H1 (cell line): Measurements from ENCODE around the gene RASAL2. TPM values are rescaled to one million over a fixed set of nuclear protein-coding genes. Genes with fewer than 3 reads are reported as not detected.

Experiments
- CTCF ChIA-PET: fragments of 300-600 bp; sonication (Branson Sonifier 250); formaldehyde crosslinking; loops from one replicate; lab custom pipeline; 2021; ENCODE audit not compliant: partially characterized antibody; lab: Charles Lee
- POLR2A ChIA-PET: fragments of 300-600 bp; sonication (Branson Sonifier 250); formaldehyde crosslinking; loops from one replicate; lab custom pipeline; 2021; ENCODE audit warnings: inconsistent platforms; ENCODE audit not compliant: partially characterized antibody; lab: Charles Lee
- DNase-seq, 2 experiments: peaks; one replicate each; pipeline versions ENCODE4 v3.0.0 to v3.0.0-alpha.2; 2010 to 2022; ENCODE audit warnings: low spot score in 2 of 2, low read depth in 1 of 2, mixed read lengths in 1 of 2
- FAIRE-seq: peaks from 2 replicates; lab custom pipeline; 2011; peaks lifted over from hg19 to GRCh38; lab: Jason Lieb, UNC
- H2AFZ ChIP-seq: 2 replicates; pipeline ENCODE4 v1.8.1; 2012; ENCODE audit warnings: low read length, inconsistent platforms
- H2AK5ac ChIP-seq: 2 replicates; pipeline ENCODE4 v1.6.1; 2013; ENCODE audit warnings: low read depth, low read length
- H2BK120ac ChIP-seq: replicated peaks from 2 replicates; pipeline ENCODE3; 2013; ENCODE audit warnings: low read depth, low read length, inconsistent platforms
- H2BK12ac ChIP-seq: 2 replicates; pipeline ENCODE4 v1.6.1; 2013; ENCODE audit warnings: low read depth, low read length
- H2BK15ac ChIP-seq: 2 replicates; pipeline ENCODE4 v1.6.1; 2013; ENCODE audit warnings: low read length
- H2BK20ac ChIP-seq: 2 replicates; pipeline ENCODE4 v1.6.1; 2013; ENCODE audit warnings: low read length
- H2BK5ac ChIP-seq: 2 replicates; pipeline ENCODE4 v1.6.1; 2013; ENCODE audit warnings: low read depth, low read length
- H3K14ac ChIP-seq: 2 replicates; pipeline ENCODE4 v1.6.1; 2013; ENCODE audit warnings: inconsistent platforms; ENCODE audit not compliant: insufficient read length
- H3K18ac ChIP-seq: 2 replicates; pipeline ENCODE4 v1.6.1; 2013; ENCODE audit warnings: low read length; ENCODE audit errors: extremely low read depth
- H3K23ac ChIP-seq: 2 replicates; pipeline ENCODE4 v1.6.1; 2013; ENCODE audit warnings: inconsistent platforms; ENCODE audit not compliant: insufficient read length
- H3K23me2 ChIP-seq: 2 replicates; pipeline ENCODE4 v1.6.1; 2013; ENCODE audit warnings: low read depth, low read length
- H3K27ac ChIP-seq: 2 replicates; pipeline ENCODE4 v1.6.1; 2011; ENCODE audit warnings: low read depth, low read length, inconsistent platforms
- H3K27me3 ChIP-seq, 4 experiments: replicated peaks in 1 of 4; 1 replicate in 1 of 4; 2 replicates in 3 of 4; pipeline versions ENCODE4 v1.6.1 to v1.8.1; 2011 to 2013; ENCODE audit warnings: low read length in 3 of 4, mild to moderate bottlenecking in 3 of 4, inconsistent platforms in 2 of 4, mixed read lengths in 2 of 4, moderate library complexity in 1 of 4; ENCODE audit not compliant: control insufficient read depth in 3 of 4, insufficient read depth in 3 of 4; ENCODE audit errors: extremely low read depth in 1 of 4
- H3K36me3 ChIP-seq, 4 experiments: 2 replicates each; pipeline versions ENCODE4 v1.6.1 to v1.8.1; 2011 to 2013; ENCODE audit warnings: mild to moderate bottlenecking in 4 of 4, low read length in 3 of 4, moderate library complexity in 2 of 4, control low read depth in 1 of 4, inconsistent platforms in 1 of 4; ENCODE audit not compliant: insufficient read depth in 4 of 4, control insufficient read depth in 2 of 4
- H3K4ac ChIP-seq: replicated peaks from 2 replicates; pipeline ENCODE3; 2013; ENCODE audit warnings: low read length, low read depth, mixed read lengths, inconsistent platforms; ENCODE audit not compliant: insufficient read length
- H3K4me1 ChIP-seq, 4 experiments: replicated peaks in 1 of 4; 1 replicate in 1 of 4; 2 replicates in 3 of 4; pipeline versions ENCODE4 v1.6.1 to v1.8.1; 2011 to 2013; ENCODE audit warnings: low read length in 3 of 4, inconsistent platforms in 2 of 4, mixed read lengths in 1 of 4; ENCODE audit not compliant: insufficient read depth in 4 of 4, control insufficient read depth in 3 of 4
- H3K4me2 ChIP-seq, 2 experiments: 2 replicates each; pipeline versions ENCODE4 v1.6.1 to v1.8.1; 2011 to 2013; ENCODE audit warnings: low read depth in 2 of 2, low read length in 2 of 2, control low read depth in 1 of 2, inconsistent platforms in 1 of 2, mild to moderate bottlenecking in 1 of 2; ENCODE audit not compliant: insufficient read depth in 1 of 2
- H3K4me3 ChIP-seq, 4 experiments: fragments of 200-600, 300-600 bp in 1 of 4; sonication (generic), shearing (Covaris generic), sonication (Bioruptor Twin) in 1 of 4; 2 replicates each; pipeline versions ENCODE4 v1.5.1 to v1.8.1; 2011 to 2016; ENCODE audit warnings: low read length in 4 of 4, low read depth in 3 of 4, control low read depth in 2 of 4, inconsistent platforms in 2 of 4, mild to moderate bottlenecking in 2 of 4, mixed read lengths in 1 of 4, moderate library complexity in 1 of 4; ENCODE audit not compliant: insufficient read depth in 2 of 4; ENCODE audit errors: extremely low read depth in 1 of 4
- H3K56ac ChIP-seq: replicated peaks from 2 replicates; pipeline ENCODE3; 2013; ENCODE audit warnings: low read depth, mild to moderate bottlenecking, mixed read lengths, low read length, inconsistent platforms; ENCODE audit not compliant: insufficient read length
- H3K79me1 ChIP-seq: 2 replicates; pipeline ENCODE4 v1.6.1; 2013; ENCODE audit warnings: low read depth, low read length, control low read depth
- H3K79me2 ChIP-seq, 2 experiments: 2 replicates each; pipeline versions ENCODE4 v1.6.1 to v1.8.1; 2012 to 2013; ENCODE audit warnings: low read length in 2 of 2, mild to moderate bottlenecking in 2 of 2, inconsistent platforms in 1 of 2; ENCODE audit not compliant: insufficient read depth in 2 of 2, control insufficient read depth in 1 of 2
- H3K9ac ChIP-seq, 4 experiments: replicated peaks in 1 of 4; 1 replicate in 1 of 4; 2 replicates in 3 of 4; pipeline versions ENCODE4 v1.6.1 to v1.8.1; 2011 to 2013; ENCODE audit warnings: low read depth in 3 of 4, low read length in 3 of 4, control low read depth in 2 of 4, mild to moderate bottlenecking in 2 of 4, moderate library complexity in 2 of 4, inconsistent platforms in 1 of 4; ENCODE audit errors: extremely low read depth in 1 of 4
- H3K9me3 ChIP-seq, 2 experiments: 2 replicates each; pipeline versions ENCODE4 v1.6.1 to v1.8.1; 2012 to 2013; ENCODE audit warnings: mild to moderate bottlenecking in 2 of 2, moderate library complexity in 2 of 2, control low read depth in 1 of 2, inconsistent platforms in 1 of 2, low read depth in 1 of 2, low read length in 1 of 2, mixed read lengths in 1 of 2; ENCODE audit not compliant: insufficient read depth in 2 of 2
- H4K20me1 ChIP-seq, 2 experiments: replicated peaks in 1 of 2; 2 replicates each; pipeline versions ENCODE3 to v1.8.1; 2011 to 2013; ENCODE audit warnings: inconsistent platforms in 2 of 2, low read length in 2 of 2, mild to moderate bottlenecking in 1 of 2; ENCODE audit not compliant: insufficient read depth in 2 of 2, control insufficient read depth in 1 of 2
- H4K5ac ChIP-seq: 2 replicates; pipeline ENCODE4 v1.6.1; 2013; ENCODE audit warnings: low read length, low read depth, mixed read lengths, inconsistent platforms; ENCODE audit not compliant: insufficient read length
- H4K8ac ChIP-seq: 2 replicates; pipeline ENCODE4 v1.8.0; 2013; ENCODE audit warnings: mild to moderate bottlenecking, moderate library complexity, low read length, inconsistent platforms; ENCODE audit not compliant: insufficient read depth; ENCODE audit errors: extremely low read depth
- H4K91ac ChIP-seq: replicated peaks from 2 replicates; pipeline ENCODE3; 2013; ENCODE audit warnings: low read length, mixed read lengths, inconsistent platforms; ENCODE audit not compliant: insufficient read length
- MAX ChIP-seq: IDR thresholded peaks from 2 replicates; pipeline ENCODE4 v1.6.1; 2012; ENCODE audit warnings: inconsistent platforms
- WGBS, 2 experiments: shearing (Covaris generic) in 1 of 2; methylation state at CpG; one replicate each; pipeline versions ENCODE4 v1.1.6 to v1.1.7; 2013 to 2015; ENCODE audit warnings: low lambda C conversion rate in 2 of 2, mixed read lengths in 2 of 2, inconsistent platforms in 1 of 2, low coverage in 1 of 2, missing lambda C conversion rate in 1 of 2; ENCODE audit not compliant: insufficient replicate concordance in 2 of 2, insufficient coverage in 1 of 2, insufficient read length in 1 of 2; ENCODE audit errors: extremely low coverage in 1 of 2, missing lambda C conversion rate in 1 of 2; 5-methylcytosine and 5-hydroxymethylcytosine counted together
- polyA plus RNA-seq, 7 experiments: library from polyadenylated mRNA; depleted of rRNA in 3 of 7; stranded (reverse) in 5 of 7; unstranded in 2 of 7; fragments of >200 nt in 5 of 7; fragments of 200-250 nt in 2 of 7; gene quantifications; 1 replicate in 5 of 7; 2 replicates in 1 of 7; 4 replicates in 1 of 7; pipeline versions ENCODE4 v1.2.1 to v1.2.3, GENCODE V29; 2011 to 2013; ENCODE audit warnings: missing spikeins in 2 of 7, mixed read lengths in 2 of 7
- total RNA-seq: library from RNA; stranded (reverse); fragmentation: NEBNext Ultra II Directional; extraction: Animal tissue kit (Norgen Biotek cat#: 25700); gene quantifications from 2 replicates; pipeline ENCODE4 v1.2.1, GENCODE V29; 2021

RASAL2 gene
- total and polyA plus RNA-seq, 2 of the 8 experiments (the other 6 are each of a cell fraction or from before 2014, with no cell fraction given), result 15.9 to 32.5 TPM

GRCh38 chr1:178352790-178353416, 259.0 kb downstream of the RASAL2 start:
- DNase-seq (no peak), FAIRE-seq (no peak)
- Histone ChIP-seq H2AK5ac (no peak overlapping the region), H3K79me2 (peaks cover 0 to 13% of the 10 kb centered on the region in 2 experiments; a peak in 2 of 4 replicates), H4K8ac (peak overlapping the region; percentile 68), H3K79me1 (peaks cover 2% of the 10 kb centered on the region; the same call in 1 of the 2 replicates), H2BK15ac (no peak overlapping the region), H4K91ac (no peak overlapping the region), H4K20me1 (no peaks in the 10 kb centered on the region), H3K9me3 (peaks cover 4 to 5% of the 10 kb centered on the region in 2 experiments; a peak in 3 of 4 replicates), H3K4me1 (no peaks in the 10 kb centered on the region), H3K4ac (no peak overlapping the region), H3K18ac (no peak overlapping the region), H3K27ac (no peak overlapping the region), H4K5ac (no peak overlapping the region), H3K14ac (no peak overlapping the region), H2AFZ (no peak overlapping the region), H2BK5ac (no peak overlapping the region), H2BK12ac (no peak overlapping the region), H3K4me2 (no peak overlapping the region), H3K9ac (no peak overlapping the region), H2BK20ac (no peak overlapping the region), H2BK120ac (no peak overlapping the region), H3K23ac (no peak overlapping the region), H3K4me3 (no peak overlapping the region), H3K23me2 (no peaks in the 10 kb centered on the region), H3K56ac (no peak overlapping the region), H3K27me3 (no peaks in the 10 kb centered on the region), H3K36me3 (no peaks in the 10 kb centered on the region)
- POLR2A ChIA-PET, result no interaction called here
- WGBS, 2 experiments, result 89% methylated on average over 4 of the region's 4 CpGs; no CpG with 5 or more reads in 1 of the 2 experiments
- CTCF ChIA-PET, result interaction anchor here (1.1 to 3.3 kb wide), 6 partner anchors 9 to 148 kb away, joined by 3 to 13 read pairs (median 4); no protein-coding TSS in a partner anchor
- no peak for TF ChIP-seq MAX
